Ishikawa (cell line): ENCODE results near the gene PRR33.

Source experiments
- CEBPB ChIP-seq: IDR thresholded peaks from 2 replicates; pipeline ENCODE4 v1.6.1; 2012
- CREB1 ChIP-seq: IDR thresholded peaks from 2 replicates; pipeline ENCODE4 v1.6.1; 2012; ENCODE audit warnings: low read depth
- EGR1 ChIP-seq: IDR thresholded peaks from 2 replicates; pipeline ENCODE4 v1.6.1; 2012
- EP300 ChIP-seq: IDR thresholded peaks from 2 replicates; pipeline ENCODE4 v1.6.1; 2012; ENCODE audit warnings: borderline replicate concordance
- FOXM1 ChIP-seq: IDR thresholded peaks from 2 replicates; pipeline ENCODE4 v1.6.1; 2012; ENCODE audit warnings: low read depth, borderline replicate concordance
- NFIC ChIP-seq: IDR thresholded peaks from 2 replicates; pipeline ENCODE4 v1.6.1; 2012
- RAD21 ChIP-seq: IDR thresholded peaks from 2 replicates; pipeline ENCODE4 v1.6.1; 2012; ENCODE audit warnings: low read depth
- TAF1 ChIP-seq: IDR thresholded peaks from 2 replicates; pipeline ENCODE4 v1.6.1; 2012; ENCODE audit warnings: low read depth, mild to moderate bottlenecking
- TCF12 ChIP-seq: IDR thresholded peaks from 2 replicates; pipeline ENCODE4 v1.6.1; 2012; ENCODE audit warnings: low read depth
- TEAD4 ChIP-seq: IDR thresholded peaks from 2 replicates; pipeline ENCODE4 v1.6.1; 2012
- YY1 ChIP-seq: IDR thresholded peaks from 2 replicates; pipeline ENCODE4 v1.6.1; 2012; ENCODE audit warnings: low read depth
- ZBTB7A ChIP-seq: IDR thresholded peaks from 2 replicates; pipeline ENCODE4 v1.6.1; 2012; ENCODE audit warnings: low read depth
- TF ChIP-seq, protein P1 (sequence below): IDR thresholded peaks from 2 replicates; pipeline ENCODE4 v1.6.1; 2012
- TF ChIP-seq, protein P2 (sequence below): IDR thresholded peaks from 2 replicates; pipeline ENCODE4 v1.6.1; 2012
- TF ChIP-seq, protein P3 (sequence below): IDR thresholded peaks from 2 replicates; pipeline ENCODE4 v1.6.1; 2012; ENCODE audit warnings: low read depth, mild to moderate bottlenecking

PRR33 gene

DNA sequence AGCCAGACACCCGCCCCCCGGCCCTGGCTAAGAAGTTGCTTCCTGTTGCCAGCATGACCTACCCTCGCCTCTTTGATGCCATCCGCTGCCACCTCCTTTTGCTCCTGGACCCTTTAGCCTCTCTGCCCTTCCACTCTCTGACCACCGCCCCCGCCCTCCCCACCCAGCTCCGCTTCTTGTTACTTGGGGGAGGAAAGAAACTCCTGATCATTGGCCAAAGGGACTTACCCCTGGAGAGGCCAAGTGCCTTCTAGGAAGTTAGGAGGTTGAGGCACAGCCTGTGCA lies at the start of gene PRR33:
Gene PRR33 (minus strand): TSS at position 65 of the 285 bp plus-strand sequence. CDS start 1,311 bp downstream, outside the sequence.
- no peak for TF ChIP-seq EGR1
- TF ChIP-seq RAD21: no peak
- TF ChIP-seq TCF12: no peak
- TF ChIP-seq TAF1: no peak
- TF ChIP-seq, protein P1, sequence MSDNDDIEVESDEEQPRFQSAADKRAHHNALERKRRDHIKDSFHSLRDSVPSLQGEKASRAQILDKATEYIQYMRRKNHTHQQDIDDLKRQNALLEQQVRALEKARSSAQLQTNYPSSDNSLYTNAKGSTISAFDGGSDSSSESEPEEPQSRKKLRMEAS: no peak
- no peak for TF ChIP-seq YY1
- TF ChIP-seq ZBTB7A: no peak
- TF ChIP-seq, protein P2, sequence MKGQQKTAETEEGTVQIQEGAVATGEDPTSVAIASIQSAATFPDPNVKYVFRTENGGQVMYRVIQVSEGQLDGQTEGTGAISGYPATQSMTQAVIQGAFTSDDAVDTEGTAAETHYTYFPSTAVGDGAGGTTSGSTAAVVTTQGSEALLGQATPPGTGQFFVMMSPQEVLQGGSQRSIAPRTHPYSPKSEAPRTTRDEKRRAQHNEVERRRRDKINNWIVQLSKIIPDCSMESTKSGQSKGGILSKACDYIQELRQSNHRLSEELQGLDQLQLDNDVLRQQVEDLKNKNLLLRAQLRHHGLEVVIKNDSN: no peak
- TF ChIP-seq TEAD4: no peak
- TF ChIP-seq FOXM1: no peak
- no peak for TF ChIP-seq CEBPB

DNA sequence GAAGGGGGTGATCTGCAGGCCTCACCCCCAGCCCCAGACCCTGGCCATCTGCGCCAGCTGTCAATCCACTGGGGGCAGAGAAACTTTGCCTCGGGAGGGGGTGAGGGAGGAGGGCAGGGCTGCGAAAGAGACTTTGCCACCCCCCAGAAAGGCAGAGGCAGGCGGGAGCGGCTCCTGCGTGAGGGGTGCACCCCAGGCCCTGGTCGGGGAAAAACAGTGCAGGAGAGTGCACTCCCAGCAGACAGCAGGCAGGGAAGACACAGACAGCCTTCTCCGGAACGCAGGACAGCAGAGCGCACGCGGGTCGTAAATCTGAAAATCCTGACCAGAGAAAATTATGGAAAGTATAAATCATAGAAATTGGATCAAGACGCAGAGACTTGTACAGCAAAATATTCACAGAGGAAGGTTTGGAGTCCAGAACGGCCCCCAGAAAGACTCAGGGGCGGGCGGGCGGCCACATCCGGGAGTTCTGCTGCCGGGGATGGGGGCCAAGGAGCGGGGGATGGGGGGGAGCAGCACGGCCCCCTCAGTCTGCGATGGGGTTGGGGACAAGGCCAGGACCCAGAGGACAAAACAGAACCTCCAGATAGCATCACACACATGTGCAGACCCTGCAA lies 47.4 kb upstream of the PRR33 start:
- no peak for TF ChIP-seq FOXM1

DNA sequence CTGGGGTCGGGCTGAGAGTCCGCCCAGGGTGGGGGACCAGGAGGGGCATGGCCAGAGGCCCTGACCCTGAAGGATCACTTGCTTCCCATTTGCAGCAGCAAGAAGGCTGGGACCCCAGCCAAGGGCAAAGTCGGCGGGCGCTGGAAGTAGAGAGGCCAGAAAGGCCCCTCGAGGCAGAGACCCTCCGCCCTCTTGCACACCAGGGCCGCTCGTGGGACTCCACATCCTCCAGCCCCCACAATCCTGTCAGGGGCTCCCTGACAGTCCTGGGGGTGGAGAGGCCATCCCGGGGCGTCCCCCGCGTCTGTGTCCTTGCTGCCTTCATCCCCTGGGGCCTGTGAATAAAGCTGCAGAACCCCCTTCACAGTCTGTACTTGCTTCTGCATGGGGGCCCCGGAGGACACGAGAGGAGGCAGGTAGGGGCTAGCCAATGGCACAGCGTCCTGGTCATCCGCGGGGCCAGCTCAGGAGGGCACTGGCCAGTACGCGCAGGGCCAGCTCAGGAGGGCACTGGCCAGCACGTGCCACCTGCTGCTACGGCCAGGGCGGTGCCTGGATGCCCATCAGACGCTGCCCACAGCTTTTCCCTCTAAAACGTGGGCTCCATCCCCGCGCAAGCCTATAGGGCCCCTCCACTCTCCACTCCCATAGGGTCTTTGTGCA lies 46.8 kb upstream of the PRR33 start:
- TF ChIP-seq TEAD4 (no peak), CREB1 (no peak), TCF12 (no peak), TAF1 (no peak), EGR1 (no peak), NFIC (no peak), FOXM1 (no peak), RAD21 (no peak), EP300 (no peak), CEBPB (no peak), YY1 (no peak), ZBTB7A (no peak)
- TF ChIP-seq, protein P1: no peak
- TF ChIP-seq, protein P2: no peak
- TF ChIP-seq, protein P3, sequence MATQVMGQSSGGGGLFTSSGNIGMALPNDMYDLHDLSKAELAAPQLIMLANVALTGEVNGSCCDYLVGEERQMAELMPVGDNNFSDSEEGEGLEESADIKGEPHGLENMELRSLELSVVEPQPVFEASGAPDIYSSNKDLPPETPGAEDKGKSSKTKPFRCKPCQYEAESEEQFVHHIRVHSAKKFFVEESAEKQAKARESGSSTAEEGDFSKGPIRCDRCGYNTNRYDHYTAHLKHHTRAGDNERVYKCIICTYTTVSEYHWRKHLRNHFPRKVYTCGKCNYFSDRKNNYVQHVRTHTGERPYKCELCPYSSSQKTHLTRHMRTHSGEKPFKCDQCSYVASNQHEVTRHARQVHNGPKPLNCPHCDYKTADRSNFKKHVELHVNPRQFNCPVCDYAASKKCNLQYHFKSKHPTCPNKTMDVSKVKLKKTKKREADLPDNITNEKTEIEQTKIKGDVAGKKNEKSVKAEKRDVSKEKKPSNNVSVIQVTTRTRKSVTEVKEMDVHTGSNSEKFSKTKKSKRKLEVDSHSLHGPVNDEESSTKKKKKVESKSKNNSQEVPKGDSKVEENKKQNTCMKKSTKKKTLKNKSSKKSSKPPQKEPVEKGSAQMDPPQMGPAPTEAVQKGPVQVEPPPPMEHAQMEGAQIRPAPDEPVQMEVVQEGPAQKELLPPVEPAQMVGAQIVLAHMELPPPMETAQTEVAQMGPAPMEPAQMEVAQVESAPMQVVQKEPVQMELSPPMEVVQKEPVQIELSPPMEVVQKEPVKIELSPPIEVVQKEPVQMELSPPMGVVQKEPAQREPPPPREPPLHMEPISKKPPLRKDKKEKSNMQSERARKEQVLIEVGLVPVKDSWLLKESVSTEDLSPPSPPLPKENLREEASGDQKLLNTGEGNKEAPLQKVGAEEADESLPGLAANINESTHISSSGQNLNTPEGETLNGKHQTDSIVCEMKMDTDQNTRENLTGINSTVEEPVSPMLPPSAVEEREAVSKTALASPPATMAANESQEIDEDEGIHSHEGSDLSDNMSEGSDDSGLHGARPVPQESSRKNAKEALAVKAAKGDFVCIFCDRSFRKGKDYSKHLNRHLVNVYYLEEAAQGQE: no peak

DNA sequence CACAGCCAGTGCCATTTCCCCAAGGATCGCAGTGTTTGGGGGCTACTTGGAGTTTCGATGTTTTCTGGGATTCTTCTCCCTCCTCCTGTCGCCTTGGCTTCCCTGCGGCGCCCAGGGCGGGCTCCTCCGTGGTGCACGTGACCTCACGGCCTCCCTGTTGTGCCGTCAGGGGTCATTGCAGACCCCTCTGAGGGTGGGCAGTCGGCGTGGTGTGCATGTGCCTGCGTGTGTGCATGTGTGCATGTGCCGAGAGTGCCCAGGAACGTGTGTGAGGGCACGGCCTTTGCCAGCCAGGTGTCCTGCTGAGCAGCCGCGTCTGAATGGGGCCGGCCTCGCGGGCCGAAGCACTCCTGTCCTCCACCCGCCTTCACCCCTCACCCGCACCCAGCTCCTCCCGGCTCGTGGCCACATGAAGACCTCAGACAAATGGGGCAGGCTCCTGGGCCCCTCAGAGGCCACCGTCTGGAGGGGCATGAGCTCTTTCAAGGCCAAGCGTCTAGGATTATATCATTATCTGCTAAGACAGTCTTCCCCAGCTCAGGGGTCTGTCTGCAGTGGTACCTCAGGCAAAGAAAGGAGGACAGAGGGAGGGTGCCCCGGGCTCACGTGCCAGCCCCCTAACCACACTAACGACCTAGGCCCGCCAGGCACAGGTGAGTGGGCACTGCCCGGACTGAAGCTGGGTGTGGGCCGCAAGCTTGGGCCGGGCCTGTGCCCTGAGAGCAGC lies 46.1 kb upstream of the PRR33 start:
- no peak for TF ChIP-seq CREB1

DNA sequence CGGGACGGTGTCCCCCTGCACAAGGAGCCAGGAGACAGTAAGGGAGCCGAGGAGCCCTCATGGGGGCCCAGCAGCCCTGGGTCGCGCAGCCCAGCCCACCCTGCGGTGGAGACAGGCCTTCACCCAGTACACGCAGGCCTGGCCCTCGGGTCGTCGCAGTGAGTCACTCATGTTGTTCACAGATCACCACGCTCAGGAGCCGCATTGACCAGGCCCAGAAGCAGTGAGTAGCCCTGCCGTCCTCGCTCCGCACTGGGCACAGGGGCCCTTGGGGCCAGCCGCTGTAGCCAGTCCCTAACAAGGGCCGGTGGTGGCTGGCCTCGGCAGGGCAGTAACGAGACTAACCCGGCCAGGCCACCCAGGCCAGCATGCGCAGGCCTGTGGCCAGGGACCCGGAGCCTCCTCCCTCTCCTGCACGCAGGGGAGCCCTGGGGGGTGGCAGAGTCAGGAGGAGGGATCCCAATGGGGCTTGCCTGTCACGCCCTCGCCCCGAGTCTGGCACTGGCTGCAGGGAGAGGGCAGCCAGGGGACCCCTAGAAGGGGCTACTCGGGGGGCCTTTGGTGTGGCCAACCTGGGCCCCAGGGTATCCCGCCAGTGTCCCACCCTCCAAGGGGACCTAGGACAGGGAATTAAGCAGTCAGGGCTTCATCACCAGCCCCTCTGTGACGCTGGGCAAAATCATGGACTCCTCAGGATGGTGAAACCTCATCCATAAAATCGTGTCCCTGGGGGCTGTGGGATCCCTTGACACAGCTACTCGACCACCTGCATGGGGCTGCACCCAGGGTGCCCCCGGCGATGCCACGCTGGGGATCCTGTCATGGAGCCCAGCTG lies 45.3 kb upstream of the PRR33 start:
- TF ChIP-seq CREB1 (no peak), NFIC (no peak), TEAD4 (no peak), EGR1 (no peak)

DNA sequence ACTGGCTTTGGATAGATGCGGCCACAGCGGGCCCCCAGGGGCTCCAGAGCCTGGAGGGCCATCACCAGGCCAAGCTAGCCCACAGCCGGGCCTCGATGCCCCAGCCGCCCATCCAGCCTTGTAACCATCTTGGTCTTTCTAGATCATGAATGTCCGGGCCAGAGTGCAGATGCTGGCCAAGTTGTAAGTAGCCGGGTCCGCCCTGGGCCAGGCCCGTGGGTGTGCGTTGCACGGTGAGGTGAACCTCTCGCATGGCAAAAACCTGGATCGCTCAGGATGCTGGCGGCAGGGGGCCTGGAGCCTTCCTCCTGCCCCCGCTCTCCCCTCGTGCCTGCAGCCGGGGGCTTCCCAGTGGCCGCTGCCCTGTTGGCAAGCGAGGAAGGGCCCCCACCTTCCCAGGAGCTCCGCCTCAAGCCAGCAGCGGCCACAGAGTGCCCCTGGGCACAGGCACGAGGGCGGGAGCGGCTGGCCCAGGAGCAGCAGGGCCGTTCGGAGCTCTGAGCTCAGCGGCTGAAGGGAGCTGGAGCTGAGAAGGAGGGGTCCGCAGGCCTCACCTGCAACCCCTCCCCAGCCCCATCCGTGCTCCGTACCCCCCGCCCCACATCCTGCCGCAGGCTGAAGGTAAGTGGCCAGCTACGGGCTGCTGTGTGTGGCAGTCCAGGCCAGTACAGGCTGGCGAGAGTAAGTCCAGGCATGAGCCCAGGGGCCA lies 44.5 kb upstream of the PRR33 start:
- TF ChIP-seq, protein P1: no peak
- TF ChIP-seq TCF12: no peak
- no peak for TF ChIP-seq EGR1
- TF ChIP-seq TAF1: no peak
- no peak for TF ChIP-seq NFIC
